ENCODE data around the gene ACOX1. TPM values are rescaled to one million over a fixed set of nuclear protein-coding genes. Genes with fewer than 3 reads are reported as not detected.

ACOX1 gene
- polyA plus RNA-seq, 3 donors: 21.6 to 49.7 (median 49.2) TPM

DNA sequence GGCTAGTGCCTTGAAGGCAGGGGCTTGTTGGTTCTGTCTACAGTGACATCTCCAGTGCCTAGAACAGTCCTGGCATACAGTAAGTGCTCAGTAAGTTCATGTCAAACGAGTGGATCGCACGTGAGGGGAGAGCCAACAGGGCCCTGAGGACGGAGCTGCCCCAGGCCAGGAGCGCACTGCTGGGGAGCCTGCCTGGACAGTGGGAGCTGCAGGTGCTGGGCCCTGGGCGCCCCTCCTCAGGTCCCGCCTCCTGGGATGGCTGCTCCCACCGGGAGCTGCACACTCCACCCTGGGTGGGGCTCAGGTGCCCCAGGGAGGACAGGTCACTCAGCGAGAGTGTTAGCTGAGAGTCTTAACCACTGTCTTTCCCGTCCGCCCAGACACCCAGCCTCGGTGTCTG lies 46.3 kb upstream of the ACOX1 start:
- peaks cover 0 to 6% (median 0%) of the 10 kb centered on the region in 7 donors for H3K9me3 Mint-ChIP-seq
- no peak for DNase-seq
- no peaks in the 10 kb centered on the region for H3K36me3 ChIP-seq (replicated peaks in 1 of 2; ENCODE audit: control insufficient read depth in 1 of 2, insufficient read depth in 2 of 2, low read length in 2 of 2)
- H3K4me3 Mint-ChIP-seq: no peak overlapping the region
- H4K20me1 ChIP-seq (ENCODE audit: insufficient read depth, low read length): no peaks in the 10 kb centered on the region
- peak overlapping the region in 1 of 7 donors; percentile 53 for H3K27ac Mint-ChIP-seq
- peaks cover 9 to 39% (median 11%) of the 10 kb centered on the region in 3 donors for H3K27me3 Mint-ChIP-seq (ENCODE audit: low read depth in 3 of 3)
- WGBS (ENCODE audit: insufficient coverage): 96% methylated on average over 12 of the region's 12 CpGs
- H3K27ac ChIP-seq (ENCODE audit: low read depth in 1 of 2, low read length in 2 of 2): no peak overlapping the region
- H3K4me1 Mint-ChIP-seq: peaks cover 20% of the 10 kb centered on the region
- H3K9me3 ChIP-seq (replicated peaks in 1 of 2; ENCODE audit: control insufficient read depth in 1 of 2, insufficient read depth in 1 of 2, low read length in 2 of 2): no peaks in the 10 kb centered on the region
- no peak overlapping the region for H3K9ac ChIP-seq (ENCODE audit: insufficient read depth, low read length, poor library complexity, severe bottlenecking)
- intact Hi-C loops (cut with micrococcal nuclease): no loop called here
- H3K27me3 ChIP-seq (ENCODE audit: control insufficient read depth in 2 of 2, insufficient read depth in 2 of 2, low read length in 2 of 2): peaks cover 0 to 2% of the 10 kb centered on the region in 2 donors
- TF ChIP-seq, protein P1, sequence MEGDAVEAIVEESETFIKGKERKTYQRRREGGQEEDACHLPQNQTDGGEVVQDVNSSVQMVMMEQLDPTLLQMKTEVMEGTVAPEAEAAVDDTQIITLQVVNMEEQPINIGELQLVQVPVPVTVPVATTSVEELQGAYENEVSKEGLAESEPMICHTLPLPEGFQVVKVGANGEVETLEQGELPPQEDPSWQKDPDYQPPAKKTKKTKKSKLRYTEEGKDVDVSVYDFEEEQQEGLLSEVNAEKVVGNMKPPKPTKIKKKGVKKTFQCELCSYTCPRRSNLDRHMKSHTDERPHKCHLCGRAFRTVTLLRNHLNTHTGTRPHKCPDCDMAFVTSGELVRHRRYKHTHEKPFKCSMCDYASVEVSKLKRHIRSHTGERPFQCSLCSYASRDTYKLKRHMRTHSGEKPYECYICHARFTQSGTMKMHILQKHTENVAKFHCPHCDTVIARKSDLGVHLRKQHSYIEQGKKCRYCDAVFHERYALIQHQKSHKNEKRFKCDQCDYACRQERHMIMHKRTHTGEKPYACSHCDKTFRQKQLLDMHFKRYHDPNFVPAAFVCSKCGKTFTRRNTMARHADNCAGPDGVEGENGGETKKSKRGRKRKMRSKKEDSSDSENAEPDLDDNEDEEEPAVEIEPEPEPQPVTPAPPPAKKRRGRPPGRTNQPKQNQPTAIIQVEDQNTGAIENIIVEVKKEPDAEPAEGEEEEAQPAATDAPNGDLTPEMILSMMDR (IDR thresholded peaks at IDR 0.05): no peak
- H2AFZ ChIP-seq (ENCODE audit: insufficient read depth, low read depth, low read length, poor library complexity, severe bottlenecking): no peak overlapping the region
- no peaks in the 10 kb centered on the region for H3K36me3 Mint-ChIP-seq
- no peak overlapping the region for H3K4me3 ChIP-seq (replicated peaks in 1 of 3; ENCODE audit: low read depth in 2 of 3, low read length in 3 of 3)
- no peaks in the 10 kb centered on the region for H3K79me2 ChIP-seq (ENCODE audit: insufficient read depth, low read length)
- H3K4me2 ChIP-seq (replicated peaks; ENCODE audit: extremely low read depth, low read length, poor library complexity, severe bottlenecking): no peak overlapping the region
- H3K4me1 ChIP-seq (ENCODE audit: control insufficient read depth in 1 of 2, insufficient read depth in 2 of 2, low read length in 2 of 2): peaks cover 7 to 10% of the 10 kb centered on the region in 2 donors

DNA sequence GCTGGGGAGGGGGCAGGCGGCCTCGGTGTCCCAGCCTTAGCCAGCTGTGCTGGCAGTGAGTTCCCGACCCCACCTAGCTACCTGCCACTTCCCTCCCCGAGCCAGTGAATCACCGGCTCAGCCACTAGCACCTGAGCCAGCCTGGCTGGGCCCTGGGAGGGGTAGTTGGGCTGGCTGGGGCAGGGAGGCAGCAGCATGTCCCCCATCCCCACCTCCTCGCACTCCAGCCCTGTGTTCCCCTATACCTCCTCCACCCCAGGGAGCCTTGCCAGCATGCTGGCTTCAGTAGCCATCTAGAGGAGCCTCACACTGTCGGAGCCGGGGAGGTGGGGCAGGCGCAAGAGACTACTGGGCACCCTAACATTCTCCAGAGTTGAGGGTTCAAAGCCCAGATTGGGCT lies 45.4 kb upstream of the ACOX1 start:
- TF ChIP-seq, protein P1 (IDR thresholded peaks at IDR 0.05): no peak
- WGBS (ENCODE audit: insufficient coverage): 100% methylated on average over 1 of the region's 9 CpGs
- no peak for DNase-seq
- H3K27ac Mint-ChIP-seq: no peak overlapping the region
- Histone ChIP-seq H4K20me1 (ENCODE audit: insufficient read depth, low read length) (no peaks in the 10 kb centered on the region), H3K4me1 (ENCODE audit: control insufficient read depth in 1 of 2, insufficient read depth in 2 of 2, low read length in 2 of 2) (peaks cover 2 to 3% of the 10 kb centered on the region in 2 donors), H3K27ac (ENCODE audit: low read depth in 1 of 2, low read length in 2 of 2) (no peak overlapping the region), H3K4me3 (replicated peaks in 1 of 3; ENCODE audit: low read depth in 2 of 3, low read length in 3 of 3) (no peak overlapping the region), H3K9me3 (replicated peaks in 1 of 2; ENCODE audit: control insufficient read depth in 1 of 2, insufficient read depth in 1 of 2, low read length in 2 of 2) (no peaks in the 10 kb centered on the region), H3K4me2 (replicated peaks; ENCODE audit: extremely low read depth, low read length, poor library complexity, severe bottlenecking) (no peak overlapping the region), H3K36me3 (replicated peaks in 1 of 2; ENCODE audit: control insufficient read depth in 1 of 2, insufficient read depth in 2 of 2, low read length in 2 of 2) (no peaks in the 10 kb centered on the region), H3K79me2 (ENCODE audit: insufficient read depth, low read length) (no peaks in the 10 kb centered on the region), H3K9ac (ENCODE audit: insufficient read depth, low read length, poor library complexity, severe bottlenecking) (no peak overlapping the region), H3K27me3 (ENCODE audit: control insufficient read depth in 2 of 2, insufficient read depth in 2 of 2, low read length in 2 of 2) (peaks cover 0 to under 1% of the 10 kb centered on the region in 2 donors), H2AFZ (ENCODE audit: insufficient read depth, low read depth, low read length, poor library complexity, severe bottlenecking) (no peak overlapping the region)
- peaks cover 5 to 34% (median 9%) of the 10 kb centered on the region in 3 donors for H3K27me3 Mint-ChIP-seq (ENCODE audit: low read depth in 3 of 3)
- no peak overlapping the region for H3K4me3 Mint-ChIP-seq
- no peaks in the 10 kb centered on the region for H3K36me3 Mint-ChIP-seq
- intact Hi-C loops (cut with micrococcal nuclease): no loop called here
- peaks cover 0 to 6% (median 0%) of the 10 kb centered on the region in 7 donors for H3K9me3 Mint-ChIP-seq
- peaks cover 12% of the 10 kb centered on the region for H3K4me1 Mint-ChIP-seq
